B cell (primary cell): ENCODE measurements around the gene RASD1.

Experiments used
- EZH2 ChIP-seq: IDR thresholded peaks from 2 replicates; pipeline ENCODE4 v1.6.1; 2012; ENCODE audit warnings: borderline replicate concordance, low read depth, mild to moderate bottlenecking, moderate library complexity, low read length; ENCODE audit not compliant: insufficient read depth, poor library complexity, severe bottlenecking
- TF ChIP-seq, protein P1 (sequence below): fragments of 200-600 bp; IDR thresholded peaks from one replicate; pipeline ENCODE4 v1.8.0; 2022; ENCODE audit warnings: antibody characterized with exemption, mild to moderate bottlenecking

DNA sequence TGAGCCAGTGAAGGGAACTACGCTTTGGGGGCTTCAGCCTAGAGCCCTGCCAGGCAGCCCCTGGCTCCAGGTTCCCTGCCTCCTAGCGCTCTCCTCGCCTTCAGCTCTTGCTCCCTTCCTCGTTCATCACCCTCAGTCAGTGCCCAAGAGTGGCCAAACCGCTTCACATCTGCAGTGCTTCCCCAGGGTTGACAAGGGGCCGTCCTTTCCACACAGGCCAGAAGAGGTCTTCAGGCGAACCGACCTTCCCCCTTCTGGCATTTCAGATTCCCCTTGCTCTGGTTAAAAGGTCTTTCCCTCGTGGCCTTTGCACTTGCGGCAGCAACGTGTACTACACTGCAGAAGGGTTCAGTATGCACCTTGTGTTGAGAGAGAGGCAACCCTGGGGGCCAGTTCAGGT, 4.1 kb downstream of the RASD1 start:
- no peak for TF ChIP-seq EZH2
- TF ChIP-seq, protein P1, sequence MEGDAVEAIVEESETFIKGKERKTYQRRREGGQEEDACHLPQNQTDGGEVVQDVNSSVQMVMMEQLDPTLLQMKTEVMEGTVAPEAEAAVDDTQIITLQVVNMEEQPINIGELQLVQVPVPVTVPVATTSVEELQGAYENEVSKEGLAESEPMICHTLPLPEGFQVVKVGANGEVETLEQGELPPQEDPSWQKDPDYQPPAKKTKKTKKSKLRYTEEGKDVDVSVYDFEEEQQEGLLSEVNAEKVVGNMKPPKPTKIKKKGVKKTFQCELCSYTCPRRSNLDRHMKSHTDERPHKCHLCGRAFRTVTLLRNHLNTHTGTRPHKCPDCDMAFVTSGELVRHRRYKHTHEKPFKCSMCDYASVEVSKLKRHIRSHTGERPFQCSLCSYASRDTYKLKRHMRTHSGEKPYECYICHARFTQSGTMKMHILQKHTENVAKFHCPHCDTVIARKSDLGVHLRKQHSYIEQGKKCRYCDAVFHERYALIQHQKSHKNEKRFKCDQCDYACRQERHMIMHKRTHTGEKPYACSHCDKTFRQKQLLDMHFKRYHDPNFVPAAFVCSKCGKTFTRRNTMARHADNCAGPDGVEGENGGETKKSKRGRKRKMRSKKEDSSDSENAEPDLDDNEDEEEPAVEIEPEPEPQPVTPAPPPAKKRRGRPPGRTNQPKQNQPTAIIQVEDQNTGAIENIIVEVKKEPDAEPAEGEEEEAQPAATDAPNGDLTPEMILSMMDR = no peak
